Lower leg skin (tissue), 3 donors: ENCODE data around the gene DUSP10.

Experiments
- POLR2A ChIP-seq, 2 donors: fragments of 450-650 bp; IDR thresholded peaks; one replicate each; pipeline ENCODE4 v1.6.1; 2016 to 2017; ENCODE audit warnings: antibody characterized with exemption in 2 of 2, mild to moderate bottlenecking in 1 of 2, moderate library complexity in 1 of 2
- TF ChIP-seq, protein P1 (sequence below), 3 donors: fragments of 450-650 bp; IDR thresholded peaks; one replicate each; pipeline ENCODE4 v1.5.1; 2016; ENCODE audit warnings: antibody characterized with exemption in 3 of 3, mild to moderate bottlenecking in 3 of 3, moderate library complexity in 2 of 3

DNA sequence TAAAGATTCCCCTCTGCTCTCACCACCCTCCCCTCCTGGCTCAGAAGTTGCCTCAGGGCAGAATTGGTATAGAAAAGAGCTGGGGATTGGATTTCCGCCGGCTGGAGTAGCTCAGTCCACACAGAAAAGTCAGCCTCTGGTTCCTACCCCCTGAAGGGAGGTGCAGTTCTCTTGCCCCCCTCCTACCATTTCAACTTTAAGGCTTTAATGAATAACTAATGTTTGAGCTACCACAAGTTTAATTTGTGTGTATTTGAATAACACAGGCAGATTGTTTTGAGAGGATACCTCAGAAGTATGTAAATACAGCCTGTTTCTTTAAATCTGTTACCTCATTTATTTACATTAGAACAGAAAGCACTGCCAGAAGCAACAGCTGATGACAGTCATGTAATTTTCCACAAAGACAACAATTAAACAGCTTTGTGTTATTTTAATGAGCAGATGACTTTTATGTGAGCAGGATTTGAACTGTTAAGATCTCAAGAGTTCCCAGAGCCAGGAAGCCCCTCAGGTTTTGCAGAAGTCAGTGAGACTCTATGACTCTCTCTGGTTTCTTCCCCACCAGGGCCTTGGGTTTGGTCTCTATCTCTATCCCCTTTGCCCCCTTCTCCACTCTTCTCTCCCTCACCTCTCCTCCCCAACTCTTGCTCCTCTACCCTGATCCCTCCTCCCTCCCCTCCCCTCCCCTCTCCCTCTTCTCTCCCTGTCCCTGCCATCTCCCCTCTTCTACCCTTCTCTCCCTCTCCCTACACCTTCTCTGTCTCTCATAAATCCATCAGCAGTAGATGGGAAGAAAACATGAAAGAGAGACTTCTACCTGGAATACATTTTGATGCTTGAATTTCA lies 26.3 kb downstream of the DUSP10 start:
- TF ChIP-seq, protein P1, sequence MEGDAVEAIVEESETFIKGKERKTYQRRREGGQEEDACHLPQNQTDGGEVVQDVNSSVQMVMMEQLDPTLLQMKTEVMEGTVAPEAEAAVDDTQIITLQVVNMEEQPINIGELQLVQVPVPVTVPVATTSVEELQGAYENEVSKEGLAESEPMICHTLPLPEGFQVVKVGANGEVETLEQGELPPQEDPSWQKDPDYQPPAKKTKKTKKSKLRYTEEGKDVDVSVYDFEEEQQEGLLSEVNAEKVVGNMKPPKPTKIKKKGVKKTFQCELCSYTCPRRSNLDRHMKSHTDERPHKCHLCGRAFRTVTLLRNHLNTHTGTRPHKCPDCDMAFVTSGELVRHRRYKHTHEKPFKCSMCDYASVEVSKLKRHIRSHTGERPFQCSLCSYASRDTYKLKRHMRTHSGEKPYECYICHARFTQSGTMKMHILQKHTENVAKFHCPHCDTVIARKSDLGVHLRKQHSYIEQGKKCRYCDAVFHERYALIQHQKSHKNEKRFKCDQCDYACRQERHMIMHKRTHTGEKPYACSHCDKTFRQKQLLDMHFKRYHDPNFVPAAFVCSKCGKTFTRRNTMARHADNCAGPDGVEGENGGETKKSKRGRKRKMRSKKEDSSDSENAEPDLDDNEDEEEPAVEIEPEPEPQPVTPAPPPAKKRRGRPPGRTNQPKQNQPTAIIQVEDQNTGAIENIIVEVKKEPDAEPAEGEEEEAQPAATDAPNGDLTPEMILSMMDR (IDR thresholded peaks at IDR 0.05) = no peak
- TF ChIP-seq POLR2A (IDR thresholded peaks at IDR 0.05) = no peak
